Measurements from ENCODE around the gene NEK11.

The NEK11 gene

GRCh38 chr3:131075632-131076328 is 49.1 kb downstream of the NEK11 start:
- no peak for TF ChIP-seq GATA3 (IDR thresholded peaks at IDR 0.05; ENCODE audit: low read depth, low read length)
- no peak for TF ChIP-seq GATA2 (IDR thresholded peaks at IDR 0.05; ENCODE audit: low read depth, low read length)

- TF ChIP-seq GATA3 (IDR thresholded peaks at IDR 0.05; ENCODE audit: low read depth, low read length) (no peak), GATA2 (IDR thresholded peaks at IDR 0.05; ENCODE audit: low read depth, low read length) (no peak)
These were observed 51.2 kb downstream of the NEK11 start for GRCh38 chr3:131077904-131078303.

- no peak for TF ChIP-seq GATA2 (IDR thresholded peaks at IDR 0.05; ENCODE audit: low read depth, low read length)
- no peak for TF ChIP-seq GATA3 (IDR thresholded peaks at IDR 0.05; ENCODE audit: low read depth, low read length)
These were observed 52.4 kb downstream of the NEK11 start for GRCh38 chr3:131079086-131079485.

- no peak for TF ChIP-seq GATA3 (IDR thresholded peaks at IDR 0.05; ENCODE audit: low read depth, low read length)
- TF ChIP-seq GATA2 (IDR thresholded peaks at IDR 0.05; ENCODE audit: low read depth, low read length), result no peak
These were observed 54.5 kb downstream of the NEK11 start for GRCh38 chr3:131081224-131081623.

GRCh38 chr3:131082246-131082645 is 55.6 kb downstream of the NEK11 start:
- TF ChIP-seq GATA3 (IDR thresholded peaks at IDR 0.05; ENCODE audit: low read depth, low read length) (no peak), GATA2 (IDR thresholded peaks at IDR 0.05; ENCODE audit: low read depth, low read length) (no peak)

- TF ChIP-seq GATA2 (IDR thresholded peaks at IDR 0.05; ENCODE audit: low read depth, low read length), result peak; percentile 85
- peak; percentile 99 for TF ChIP-seq GATA3 (IDR thresholded peaks at IDR 0.05; ENCODE audit: low read depth, low read length)
These were observed 56.5 kb downstream of the NEK11 start for GRCh38 chr3:131082871-131083863.

- TF ChIP-seq GATA2 (IDR thresholded peaks at IDR 0.05; ENCODE audit: low read depth, low read length) (no peak), GATA3 (IDR thresholded peaks at IDR 0.05; ENCODE audit: low read depth, low read length) (no peak)
These were observed 65.1 kb downstream of the NEK11 start for GRCh38 chr3:131091768-131092167.

- TF ChIP-seq GATA2 (IDR thresholded peaks at IDR 0.05; ENCODE audit: low read depth, low read length) (no peak), GATA3 (IDR thresholded peaks at IDR 0.05; ENCODE audit: low read depth, low read length) (no peak)
These were observed 81.2 kb downstream of the NEK11 start for GRCh38 chr3:131107637-131108433.

- no peak for TF ChIP-seq GATA3 (IDR thresholded peaks at IDR 0.05; ENCODE audit: low read depth, low read length)
- no peak for TF ChIP-seq GATA2 (IDR thresholded peaks at IDR 0.05; ENCODE audit: low read depth, low read length)
These were observed 82.5 kb downstream of the NEK11 start for GRCh38 chr3:131109156-131109555.

GRCh38 chr3:131110087-131110486 is 83.4 kb downstream of the NEK11 start:
- TF ChIP-seq GATA3 (IDR thresholded peaks at IDR 0.05; ENCODE audit: low read depth, low read length), result no peak
- TF ChIP-seq GATA2 (IDR thresholded peaks at IDR 0.05; ENCODE audit: low read depth, low read length), result no peak

- TF ChIP-seq GATA3 (IDR thresholded peaks at IDR 0.05; ENCODE audit: low read depth, low read length) (no peak), GATA2 (IDR thresholded peaks at IDR 0.05; ENCODE audit: low read depth, low read length) (no peak)
These were observed 87.6 kb downstream of the NEK11 start for GRCh38 chr3:131114256-131114655.

- TF ChIP-seq GATA2 (IDR thresholded peaks at IDR 0.05; ENCODE audit: low read depth, low read length) (no peak), GATA3 (IDR thresholded peaks at IDR 0.05; ENCODE audit: low read depth, low read length) (no peak)
These were observed 99.0 kb downstream of the NEK11 start for GRCh38 chr3:131125684-131126083.

GRCh38 chr3:131140891-131141290 is 114.2 kb downstream of the NEK11 start:
- TF ChIP-seq GATA2 (IDR thresholded peaks at IDR 0.05; ENCODE audit: low read depth, low read length) (no peak), GATA3 (IDR thresholded peaks at IDR 0.05; ENCODE audit: low read depth, low read length) (no peak)

- TF ChIP-seq GATA3 (IDR thresholded peaks at IDR 0.05; ENCODE audit: low read depth, low read length) (no peak), GATA2 (IDR thresholded peaks at IDR 0.05; ENCODE audit: low read depth, low read length) (no peak)
These were observed 115.1 kb downstream of the NEK11 start for GRCh38 chr3:131141770-131142169.
